ENCODE data around the gene PID1.

Gene PID1

DNA sequence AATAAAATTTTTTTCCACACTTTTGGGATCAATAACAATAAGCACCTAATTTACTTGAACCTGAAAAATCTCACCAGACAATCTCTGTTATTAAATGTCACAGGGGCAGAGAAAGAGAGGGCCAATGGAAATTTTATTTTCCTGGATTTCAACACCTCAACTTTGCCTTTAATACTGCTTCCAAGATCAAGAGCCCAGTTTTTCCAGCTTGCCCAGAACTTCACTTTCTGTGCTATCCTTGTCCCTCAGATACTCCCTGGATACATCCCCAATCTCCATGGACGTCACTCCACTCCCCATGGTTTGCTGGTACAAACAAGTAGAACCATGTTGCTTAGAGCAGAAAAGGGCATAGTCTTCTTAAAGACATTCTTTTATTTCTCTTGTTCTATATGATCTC, 29.3 kb upstream of the PID1 start:
- TF ChIP-seq GABPA (IDR thresholded peaks at IDR 0.05; ENCODE audit: low read depth): no peak
- TF ChIP-seq POLR2AphosphoS5 (IDR thresholded peaks at IDR 0.05; ENCODE audit: low read depth): no peak
- no peak for TF ChIP-seq SPI1 (IDR thresholded peaks at IDR 0.05; ENCODE audit: borderline replicate concordance, low read depth)
- TF ChIP-seq, protein P1, sequence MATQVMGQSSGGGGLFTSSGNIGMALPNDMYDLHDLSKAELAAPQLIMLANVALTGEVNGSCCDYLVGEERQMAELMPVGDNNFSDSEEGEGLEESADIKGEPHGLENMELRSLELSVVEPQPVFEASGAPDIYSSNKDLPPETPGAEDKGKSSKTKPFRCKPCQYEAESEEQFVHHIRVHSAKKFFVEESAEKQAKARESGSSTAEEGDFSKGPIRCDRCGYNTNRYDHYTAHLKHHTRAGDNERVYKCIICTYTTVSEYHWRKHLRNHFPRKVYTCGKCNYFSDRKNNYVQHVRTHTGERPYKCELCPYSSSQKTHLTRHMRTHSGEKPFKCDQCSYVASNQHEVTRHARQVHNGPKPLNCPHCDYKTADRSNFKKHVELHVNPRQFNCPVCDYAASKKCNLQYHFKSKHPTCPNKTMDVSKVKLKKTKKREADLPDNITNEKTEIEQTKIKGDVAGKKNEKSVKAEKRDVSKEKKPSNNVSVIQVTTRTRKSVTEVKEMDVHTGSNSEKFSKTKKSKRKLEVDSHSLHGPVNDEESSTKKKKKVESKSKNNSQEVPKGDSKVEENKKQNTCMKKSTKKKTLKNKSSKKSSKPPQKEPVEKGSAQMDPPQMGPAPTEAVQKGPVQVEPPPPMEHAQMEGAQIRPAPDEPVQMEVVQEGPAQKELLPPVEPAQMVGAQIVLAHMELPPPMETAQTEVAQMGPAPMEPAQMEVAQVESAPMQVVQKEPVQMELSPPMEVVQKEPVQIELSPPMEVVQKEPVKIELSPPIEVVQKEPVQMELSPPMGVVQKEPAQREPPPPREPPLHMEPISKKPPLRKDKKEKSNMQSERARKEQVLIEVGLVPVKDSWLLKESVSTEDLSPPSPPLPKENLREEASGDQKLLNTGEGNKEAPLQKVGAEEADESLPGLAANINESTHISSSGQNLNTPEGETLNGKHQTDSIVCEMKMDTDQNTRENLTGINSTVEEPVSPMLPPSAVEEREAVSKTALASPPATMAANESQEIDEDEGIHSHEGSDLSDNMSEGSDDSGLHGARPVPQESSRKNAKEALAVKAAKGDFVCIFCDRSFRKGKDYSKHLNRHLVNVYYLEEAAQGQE (IDR thresholded peaks at IDR 0.05; ENCODE audit: insufficient replicate concordance, low read depth): no peak
- TF ChIP-seq, protein P2, sequence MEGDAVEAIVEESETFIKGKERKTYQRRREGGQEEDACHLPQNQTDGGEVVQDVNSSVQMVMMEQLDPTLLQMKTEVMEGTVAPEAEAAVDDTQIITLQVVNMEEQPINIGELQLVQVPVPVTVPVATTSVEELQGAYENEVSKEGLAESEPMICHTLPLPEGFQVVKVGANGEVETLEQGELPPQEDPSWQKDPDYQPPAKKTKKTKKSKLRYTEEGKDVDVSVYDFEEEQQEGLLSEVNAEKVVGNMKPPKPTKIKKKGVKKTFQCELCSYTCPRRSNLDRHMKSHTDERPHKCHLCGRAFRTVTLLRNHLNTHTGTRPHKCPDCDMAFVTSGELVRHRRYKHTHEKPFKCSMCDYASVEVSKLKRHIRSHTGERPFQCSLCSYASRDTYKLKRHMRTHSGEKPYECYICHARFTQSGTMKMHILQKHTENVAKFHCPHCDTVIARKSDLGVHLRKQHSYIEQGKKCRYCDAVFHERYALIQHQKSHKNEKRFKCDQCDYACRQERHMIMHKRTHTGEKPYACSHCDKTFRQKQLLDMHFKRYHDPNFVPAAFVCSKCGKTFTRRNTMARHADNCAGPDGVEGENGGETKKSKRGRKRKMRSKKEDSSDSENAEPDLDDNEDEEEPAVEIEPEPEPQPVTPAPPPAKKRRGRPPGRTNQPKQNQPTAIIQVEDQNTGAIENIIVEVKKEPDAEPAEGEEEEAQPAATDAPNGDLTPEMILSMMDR (IDR thresholded peaks at IDR 0.05; ENCODE audit: insufficient read depth, low read length): no peak
- no peak for DNase-seq (ENCODE audit: low read depth in 1 of 2, low spot score in 1 of 2)

GRCh38 chr2:229297247-229297646, 26.2 kb upstream of the PID1 start:
- H3K27me3 ChIP-seq (ENCODE audit: insufficient read depth, poor library complexity, severe bottlenecking): no peaks in the 10 kb centered on the region
- peak; percentile 47 to 49 for DNase-seq (ENCODE audit: low read depth in 1 of 2, low spot score in 1 of 2)
- no peak overlapping the region for H3K27ac ChIP-seq (replicated peaks)
- no peak overlapping the region for H3K4me3 ChIP-seq (replicated peaks; ENCODE audit: insufficient read depth, low read length)
- TF ChIP-seq GABPA (IDR thresholded peaks at IDR 0.05; ENCODE audit: low read depth): no peak
- TF ChIP-seq, protein P2 (IDR thresholded peaks at IDR 0.05; ENCODE audit: insufficient read depth, low read length): no peak
- TF ChIP-seq SPI1 (IDR thresholded peaks at IDR 0.05; ENCODE audit: borderline replicate concordance, low read depth): no peak
- TF ChIP-seq, protein P1 (IDR thresholded peaks at IDR 0.05; ENCODE audit: insufficient replicate concordance, low read depth): no peak
- no peak for TF ChIP-seq POLR2AphosphoS5 (IDR thresholded peaks at IDR 0.05; ENCODE audit: low read depth)

More for the DNA sequence above, 29.3 kb upstream of the PID1 start:
- no peak overlapping the region for H3K27ac ChIP-seq (replicated peaks)
- no peaks in the 10 kb centered on the region for H3K27me3 ChIP-seq (ENCODE audit: insufficient read depth, poor library complexity, severe bottlenecking)
- H3K4me3 ChIP-seq (replicated peaks; ENCODE audit: insufficient read depth, low read length): no peak overlapping the region

GRCh38 chr2:229296536-229296935, 25.4 kb upstream of the PID1 start:
- DNase-seq (ENCODE audit: low read depth in 1 of 2, low spot score in 1 of 2): no peak
- Histone ChIP-seq H3K27ac (replicated peaks) (no peak overlapping the region), H3K4me3 (replicated peaks; ENCODE audit: insufficient read depth, low read length) (no peak overlapping the region), H3K27me3 (ENCODE audit: insufficient read depth, poor library complexity, severe bottlenecking) (no peaks in the 10 kb centered on the region)
- TF ChIP-seq, protein P1 (IDR thresholded peaks at IDR 0.05; ENCODE audit: insufficient replicate concordance, low read depth): no peak
- TF ChIP-seq POLR2AphosphoS5 (IDR thresholded peaks at IDR 0.05; ENCODE audit: low read depth) (no peak), SPI1 (IDR thresholded peaks at IDR 0.05; ENCODE audit: borderline replicate concordance, low read depth) (no peak), GABPA (IDR thresholded peaks at IDR 0.05; ENCODE audit: low read depth) (no peak)
- TF ChIP-seq, protein P2 (IDR thresholded peaks at IDR 0.05; ENCODE audit: insufficient read depth, low read length): no peak
